Breast epithelium (tissue), 3 donors: ENCODE measurements around the gene PTPRG.

ENCODE experiments used
- CTCF ChIP-seq, 3 donors: fragments of 450-650 bp; IDR thresholded peaks; one replicate each; pipeline ENCODE4 v1.5.1; 2016 to 2017; ENCODE audit warnings: antibody characterized with exemption in 3 of 3, mild to moderate bottlenecking in 3 of 3, moderate library complexity in 3 of 3
- POLR2A ChIP-seq: fragments of 450-650 bp; IDR thresholded peaks from one replicate; pipeline ENCODE4 v1.6.1; 2016; ENCODE audit warnings: antibody characterized with exemption, mild to moderate bottlenecking, moderate library complexity
- POLR2AphosphoS5 ChIP-seq, 3 donors: sonication (generic); formaldehyde crosslinking; IDR thresholded peaks; one replicate each; pipeline ENCODE4 v1.6.1; 2017; ENCODE audit warnings: antibody characterized with exemption in 3 of 3

GRCh38 chr3:61602466-61602865 lies 41.1 kb downstream of the PTPRG start:
- TF ChIP-seq CTCF (IDR thresholded peaks at IDR 0.05), result no peak
- no peak for TF ChIP-seq POLR2A
- no peak for TF ChIP-seq POLR2AphosphoS5 (IDR thresholded peaks at IDR 0.05)
